VCaP (cell line): ENCODE data around the gene ZEB2.
"Not testable (repeated sequence)": the region's sequence is repeated elsewhere in the genome, so short reads cannot be mapped to it uniquely, and the experiment has no call there.

ENCODE experiments used
- H3K27ac ChIP-seq: fragments of 450-650 bp; 2 replicates; pipeline ENCODE4 v1.5.1; 2017
- CTCF ChIP-seq: fragments of 450-650 bp; conservative IDR thresholded peaks from 2 replicates; pipeline ENCODE4 v1.5.1; 2017; ENCODE audit warnings: mild to moderate bottlenecking, moderate library complexity

Gene ZEB2

DNA sequence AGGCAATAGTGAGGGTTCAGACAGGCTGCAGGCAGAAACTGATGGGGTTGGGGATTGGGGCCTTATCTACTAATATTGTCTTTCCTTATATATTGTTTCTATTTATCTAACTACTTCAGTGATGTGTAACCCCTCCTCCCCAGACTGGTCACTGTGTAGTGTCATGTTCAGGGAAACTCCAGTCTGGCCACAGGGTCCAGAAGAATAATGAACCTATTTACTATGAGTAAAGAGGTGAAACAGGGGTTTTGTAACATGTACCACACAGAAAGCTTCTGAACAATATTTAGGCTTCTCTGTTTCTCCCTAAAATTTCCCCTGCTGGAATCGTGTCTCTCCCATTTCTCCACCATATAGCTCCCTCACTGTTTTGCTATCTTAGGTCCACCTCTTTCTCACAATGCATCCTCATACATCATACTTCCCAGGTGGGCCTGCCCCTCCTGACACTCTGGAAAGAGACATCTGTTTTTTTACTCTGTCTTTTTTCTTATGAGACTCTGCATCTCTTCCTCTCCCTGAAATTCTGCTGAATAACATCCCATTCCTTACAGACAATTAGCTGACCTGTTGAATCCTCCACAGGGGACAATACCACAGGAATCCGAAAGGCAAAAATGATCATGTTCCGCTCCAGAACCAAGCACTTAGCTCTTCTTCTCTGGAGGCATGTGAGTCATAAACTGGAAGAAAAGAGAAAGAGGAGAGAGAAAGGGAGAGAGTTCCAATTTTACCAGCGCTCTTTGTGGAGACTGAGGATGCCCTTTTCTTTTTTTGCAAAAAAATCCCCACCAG lies 154.8 kb downstream of the ZEB2 start:
- H3K27ac ChIP-seq = no peak overlapping the region
- no peak for TF ChIP-seq CTCF

- not testable (repeated sequence) for H3K27ac ChIP-seq
Observed at GRCh38 chr2:144364247-144364646, 155.7 kb downstream of the ZEB2 start.

GRCh38 chr2:144362401-144362800 lies 157.5 kb downstream of the ZEB2 start:
- no peak overlapping the region for H3K27ac ChIP-seq
- TF ChIP-seq CTCF = no peak

GRCh38 chr2:144361742-144362141 lies 158.2 kb downstream of the ZEB2 start:
- TF ChIP-seq CTCF = no peak
- H3K27ac ChIP-seq = no peak overlapping the region

GRCh38 chr2:144359684-144360083 lies 160.2 kb downstream of the ZEB2 start:
- no peak overlapping the region for H3K27ac ChIP-seq
- no peak for TF ChIP-seq CTCF

- no peak for TF ChIP-seq CTCF
- no peak overlapping the region for H3K27ac ChIP-seq
Observed at GRCh38 chr2:144358979-144359541, 160.9 kb downstream of the ZEB2 start.

- no peak overlapping the region for H3K27ac ChIP-seq
- TF ChIP-seq CTCF = no peak
Observed at GRCh38 chr2:144358374-144358964, 161.4 kb downstream of the ZEB2 start.
